ENCODE data around the gene TEX44.
"Not testable (repeated sequence)": the region's sequence is repeated elsewhere in the genome, so short reads cannot be mapped to it uniquely, and the experiment has no call there.

Gene TEX44

DNA sequence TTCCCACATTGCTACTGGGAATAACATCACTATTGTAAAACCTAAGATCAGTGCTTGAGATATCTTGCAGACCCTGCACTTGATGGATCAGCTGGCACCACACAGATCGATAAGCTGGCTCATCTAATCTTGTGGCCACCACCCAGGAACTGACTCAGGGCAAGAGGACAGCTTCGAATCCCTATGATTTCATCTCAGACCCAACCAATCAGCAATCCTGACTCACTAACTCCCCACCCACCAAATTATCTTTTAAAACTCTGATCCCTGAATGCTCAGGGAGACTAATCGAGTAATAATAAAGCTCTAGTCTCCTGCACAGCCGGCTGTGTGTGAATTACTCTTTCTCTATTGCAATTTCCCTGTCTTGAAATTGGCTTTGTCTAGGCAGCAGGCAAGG, 11.3 kb upstream of the TEX44 start:
- in situ Hi-C loops (cut with MboI; ENCODE audit: low pct_unique_long_range_greater_than_20kb, low sequenced_read_pairs, unreplicated experiment) = no loop called here
- DNase-seq (ENCODE audit: low spot score) = no peak
- TF ChIP-seq, protein P1, sequence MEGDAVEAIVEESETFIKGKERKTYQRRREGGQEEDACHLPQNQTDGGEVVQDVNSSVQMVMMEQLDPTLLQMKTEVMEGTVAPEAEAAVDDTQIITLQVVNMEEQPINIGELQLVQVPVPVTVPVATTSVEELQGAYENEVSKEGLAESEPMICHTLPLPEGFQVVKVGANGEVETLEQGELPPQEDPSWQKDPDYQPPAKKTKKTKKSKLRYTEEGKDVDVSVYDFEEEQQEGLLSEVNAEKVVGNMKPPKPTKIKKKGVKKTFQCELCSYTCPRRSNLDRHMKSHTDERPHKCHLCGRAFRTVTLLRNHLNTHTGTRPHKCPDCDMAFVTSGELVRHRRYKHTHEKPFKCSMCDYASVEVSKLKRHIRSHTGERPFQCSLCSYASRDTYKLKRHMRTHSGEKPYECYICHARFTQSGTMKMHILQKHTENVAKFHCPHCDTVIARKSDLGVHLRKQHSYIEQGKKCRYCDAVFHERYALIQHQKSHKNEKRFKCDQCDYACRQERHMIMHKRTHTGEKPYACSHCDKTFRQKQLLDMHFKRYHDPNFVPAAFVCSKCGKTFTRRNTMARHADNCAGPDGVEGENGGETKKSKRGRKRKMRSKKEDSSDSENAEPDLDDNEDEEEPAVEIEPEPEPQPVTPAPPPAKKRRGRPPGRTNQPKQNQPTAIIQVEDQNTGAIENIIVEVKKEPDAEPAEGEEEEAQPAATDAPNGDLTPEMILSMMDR (IDR thresholded peaks at IDR 0.05; ENCODE audit: extremely low read depth, insufficient read depth, missing control alignments) = no peak

DNA sequence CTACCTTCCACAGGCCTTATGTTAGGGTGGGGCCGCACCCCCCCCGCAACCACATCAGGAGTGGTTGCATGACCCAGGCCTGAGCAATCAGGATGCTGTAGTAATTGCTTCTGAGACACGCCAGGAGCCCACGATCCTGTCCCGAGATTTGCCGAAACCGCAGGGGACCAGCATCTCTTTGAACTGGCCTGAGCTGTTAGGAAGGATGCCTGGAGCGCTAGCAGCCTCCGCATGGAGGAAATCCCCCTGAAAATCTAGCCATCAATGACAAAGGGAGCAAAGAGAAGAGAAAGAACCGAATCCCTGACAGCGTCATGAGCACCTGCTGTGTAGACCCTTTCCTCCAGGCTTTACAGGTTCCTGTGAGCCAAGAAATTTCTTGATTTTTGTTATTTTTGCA, 8.7 kb upstream of the TEX44 start:
- in situ Hi-C loops (cut with MboI; ENCODE audit: low pct_unique_long_range_greater_than_20kb, low sequenced_read_pairs, unreplicated experiment) = no loop called here
- no peak for DNase-seq (ENCODE audit: low spot score)
- TF ChIP-seq, protein P1 (IDR thresholded peaks at IDR 0.05; ENCODE audit: extremely low read depth, insufficient read depth, missing control alignments) = no peak

DNA sequence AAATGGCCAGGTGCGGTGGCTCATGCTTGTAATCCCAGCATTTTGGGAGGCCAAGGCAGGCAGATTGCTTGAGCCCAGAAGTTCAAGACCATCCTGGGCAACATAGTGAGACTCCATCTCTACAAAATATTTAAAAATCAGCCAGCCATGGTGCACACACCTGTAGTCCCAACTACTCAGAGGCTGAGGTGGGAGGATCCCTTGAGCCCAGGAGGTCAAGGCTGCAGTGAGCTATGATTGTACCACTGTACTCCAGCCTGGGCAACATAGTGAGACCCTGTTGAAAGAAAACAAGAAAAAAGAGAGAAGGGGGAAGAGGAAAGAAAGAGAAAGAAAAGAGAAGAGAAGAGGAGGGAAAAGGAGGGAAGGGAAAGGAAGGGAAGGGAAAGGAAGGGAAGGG, 4.9 kb upstream of the TEX44 start:
- DNase-seq (ENCODE audit: low spot score); in situ Hi-C loops (cut with MboI; ENCODE audit: low pct_unique_long_range_greater_than_20kb, low sequenced_read_pairs, unreplicated experiment): not testable (repeated sequence)

DNA sequence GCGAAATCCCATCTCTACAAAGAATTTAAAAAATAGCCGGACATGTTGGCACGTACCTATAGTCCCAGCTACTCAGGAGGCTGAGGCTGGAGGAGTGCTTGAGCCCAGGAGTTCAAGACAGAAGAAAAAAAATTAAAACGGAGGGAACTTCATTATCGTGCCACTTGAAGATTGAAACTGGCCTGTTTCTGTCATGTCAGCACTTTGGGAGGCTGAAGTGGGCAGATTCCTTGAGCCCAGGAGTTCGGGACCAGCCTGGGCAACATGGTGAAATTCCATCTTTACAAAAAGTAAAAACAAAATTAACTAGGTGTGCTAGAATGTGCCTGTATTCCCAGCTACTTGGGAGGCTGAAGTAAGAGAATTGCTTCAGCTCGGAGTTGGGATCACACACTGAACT, 3.0 kb upstream of the TEX44 start:
- TF ChIP-seq, protein P1 (IDR thresholded peaks at IDR 0.05; ENCODE audit: extremely low read depth, insufficient read depth, missing control alignments) = no peak
- in situ Hi-C loops (cut with MboI; ENCODE audit: low pct_unique_long_range_greater_than_20kb, low sequenced_read_pairs, unreplicated experiment) = no loop called here
- DNase-seq (ENCODE audit: low spot score) = no peak

DNA sequence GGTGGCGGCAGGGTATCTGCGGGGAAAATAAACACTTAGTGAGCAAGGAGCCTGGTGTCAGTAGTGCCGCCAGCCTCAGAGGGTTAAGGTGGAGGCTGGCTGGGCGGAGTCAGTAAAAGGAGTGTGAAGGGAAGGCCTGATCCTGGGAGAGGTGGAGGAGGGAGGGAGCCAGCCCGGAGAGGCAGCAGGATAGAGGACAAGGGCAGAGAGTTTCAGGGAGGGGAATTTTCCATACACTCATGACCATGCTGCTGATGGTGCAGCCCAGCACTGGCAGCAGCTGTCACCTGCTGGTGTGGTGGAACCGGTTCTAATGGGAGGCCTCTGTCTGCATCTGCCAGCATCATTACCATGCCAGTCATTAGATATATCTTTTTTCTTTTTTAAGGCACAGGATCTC, 2.0 kb upstream of the TEX44 start:
- TF ChIP-seq, protein P1 (IDR thresholded peaks at IDR 0.05; ENCODE audit: extremely low read depth, insufficient read depth, missing control alignments) = no peak
- no peak for DNase-seq (ENCODE audit: low spot score)

DNA sequence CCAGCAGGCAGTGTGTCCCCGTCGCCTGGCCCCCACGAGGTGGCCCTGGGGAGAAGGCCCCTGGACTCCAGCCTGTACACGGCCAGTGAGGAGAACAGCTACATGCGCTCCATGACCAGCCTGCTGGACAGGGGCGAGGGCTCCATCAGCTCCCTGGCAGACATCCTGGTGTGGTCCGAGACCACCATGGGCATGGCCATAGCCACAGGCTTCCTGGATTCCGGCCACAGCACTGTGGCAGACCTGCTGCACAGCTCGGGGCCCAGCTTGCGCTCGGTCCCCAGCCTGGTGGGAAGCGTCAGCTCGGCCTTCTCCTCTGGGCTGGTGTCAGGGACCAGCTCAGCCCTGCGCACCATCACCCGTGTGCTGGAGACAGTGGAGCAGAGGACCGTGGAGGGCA, 1.0 kb downstream of the TEX44 start:
- no peak for DNase-seq (ENCODE audit: low spot score)
- in situ Hi-C loops (cut with MboI; ENCODE audit: low pct_unique_long_range_greater_than_20kb, low sequenced_read_pairs, unreplicated experiment) = no loop called here
- TF ChIP-seq, protein P1 (IDR thresholded peaks at IDR 0.05; ENCODE audit: extremely low read depth, insufficient read depth, missing control alignments) = no peak

More for the DNA sequence above, 2.0 kb upstream of the TEX44 start:
- in situ Hi-C loops (cut with MboI; ENCODE audit: low pct_unique_long_range_greater_than_20kb, low sequenced_read_pairs, unreplicated experiment) = no loop called here

DNA sequence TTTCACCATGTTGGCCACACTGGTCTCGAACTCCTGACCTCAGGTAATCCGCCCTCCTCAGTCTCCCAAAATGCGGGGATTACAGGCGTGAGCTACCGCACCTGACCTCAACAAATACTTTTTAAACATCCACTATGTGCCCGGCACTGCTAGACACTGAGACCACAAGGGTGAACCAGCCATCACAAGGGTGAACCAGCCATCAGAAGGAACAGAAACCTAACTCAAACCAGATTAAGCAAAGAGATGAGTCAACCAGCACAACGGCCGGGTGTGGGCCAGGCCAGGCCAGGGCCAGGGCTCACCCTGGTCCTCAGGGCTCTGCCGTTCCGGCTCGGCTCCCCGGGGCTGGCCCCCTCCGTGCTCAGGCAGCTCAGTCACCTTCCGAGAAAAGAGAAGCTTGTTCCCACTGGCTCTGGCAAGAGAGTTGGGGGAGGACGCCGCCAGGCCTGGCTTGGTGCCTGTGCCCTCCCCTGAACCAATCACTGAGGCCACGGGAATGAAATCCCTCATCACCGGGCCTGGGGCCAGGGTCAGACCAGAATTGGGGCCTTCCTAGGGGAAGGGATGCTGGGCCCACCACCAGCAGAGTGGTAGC, 4.4 kb downstream of the TEX44 start:
- DNase-seq (ENCODE audit: low spot score) = peak; percentile 64
- TF ChIP-seq, protein P1 (IDR thresholded peaks at IDR 0.05; ENCODE audit: extremely low read depth, insufficient read depth, missing control alignments) = no peak
- in situ Hi-C loops (cut with MboI; ENCODE audit: low pct_unique_long_range_greater_than_20kb, low sequenced_read_pairs, unreplicated experiment) = no loop called here
